Keratinocyte (primary cell): ENCODE data around the gene TPCN1.

Source experiments
- CTCF ChIP-seq, 3 experiments: IDR thresholded peaks in 1 of 3; conservative IDR thresholded peaks in 1 of 3; optimal IDR thresholded peaks in 1 of 3; 2 replicates in 2 of 3; 3 replicates in 1 of 3; pipeline versions ENCODE3 to v1.5.1; 2011; ENCODE audit warnings: low read length in 3 of 3, mild to moderate bottlenecking in 3 of 3, moderate library complexity in 2 of 3, control low read depth in 1 of 3, inconsistent platforms in 1 of 3; ENCODE audit not compliant: insufficient read depth in 2 of 3; ENCODE audit errors: extremely low read depth in 1 of 3
- EZH2 ChIP-seq: IDR thresholded peaks from one replicate; pipeline ENCODE4 v1.6.1; 2012; ENCODE audit warnings: inconsistent platforms, mild to moderate bottlenecking, low read length, moderate library complexity

GRCh38 chr12:113195598-113195997 is 25.7 kb upstream of the TPCN1 start:
- TF ChIP-seq CTCF (optimal IDR thresholded peaks at IDR 0.05 in 1 of 3, IDR thresholded peaks at IDR 0.05 in 1 of 3, conservative IDR thresholded peaks at IDR 0.05 in 1 of 3; ENCODE audit: extremely low read depth in 1 of 3, insufficient read depth in 2 of 3, low read length in 3 of 3) (no peak), EZH2 (no peak)
